Measurements from ENCODE around the gene PPP1R3D.
A peak's percentile ranks its signal among the peaks of the same experiment; 100 is the strongest.
"Not testable (repeated sequence)": the region's sequence is repeated elsewhere in the genome, so short reads cannot be mapped to it uniquely, and the experiment has no call there.

PPP1R3D gene, protein sequence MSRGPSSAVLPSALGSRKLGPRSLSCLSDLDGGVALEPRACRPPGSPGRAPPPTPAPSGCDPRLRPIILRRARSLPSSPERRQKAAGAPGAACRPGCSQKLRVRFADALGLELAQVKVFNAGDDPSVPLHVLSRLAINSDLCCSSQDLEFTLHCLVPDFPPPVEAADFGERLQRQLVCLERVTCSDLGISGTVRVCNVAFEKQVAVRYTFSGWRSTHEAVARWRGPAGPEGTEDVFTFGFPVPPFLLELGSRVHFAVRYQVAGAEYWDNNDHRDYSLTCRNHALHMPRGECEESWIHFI

DNA sequence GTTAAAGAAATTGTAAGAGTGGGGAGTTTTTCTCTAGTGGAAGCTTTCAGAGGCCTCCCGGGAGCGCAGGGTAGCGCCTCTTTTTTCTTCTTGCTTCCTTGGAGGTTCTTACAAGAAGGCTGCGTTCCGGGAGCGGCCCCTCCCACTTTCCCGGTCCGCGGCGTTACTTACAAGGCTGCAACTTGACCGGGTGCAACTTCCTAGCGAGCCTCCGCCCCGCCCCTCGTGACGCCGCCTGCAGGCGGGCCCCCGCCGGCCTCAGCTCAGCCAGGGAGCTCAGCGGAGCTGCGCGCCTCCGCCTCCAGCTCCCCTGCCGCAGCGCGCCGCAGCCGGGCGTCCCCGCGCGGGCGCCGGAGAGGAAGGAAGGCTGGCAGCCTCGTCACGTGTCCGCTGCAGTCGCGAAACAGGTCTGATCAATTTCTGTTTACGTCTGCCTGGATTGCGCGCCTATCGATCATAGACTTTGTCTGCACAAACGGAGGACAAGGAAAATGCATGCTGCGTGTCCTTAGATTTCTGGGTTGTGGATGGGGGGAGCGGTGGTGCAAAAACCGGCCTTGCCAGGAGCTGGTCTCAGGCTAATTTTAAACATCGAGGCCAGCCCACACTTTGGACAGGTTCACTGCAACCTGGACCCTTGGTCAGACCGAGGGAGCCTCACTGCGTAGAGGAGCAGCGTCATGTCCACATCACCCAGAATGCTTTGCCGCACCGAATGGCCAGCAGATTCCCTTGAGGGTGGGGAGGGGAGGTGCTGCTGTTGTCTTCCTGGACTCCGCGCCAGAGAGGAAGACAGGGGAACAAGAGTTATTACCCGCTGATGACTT lies at the start of gene PPP1R3D, which contains the start of gene FAM217B:
Gene PPP1R3D (minus strand): TSS at position 177 of the 827 bp plus-strand sequence. CDS start 374 bp downstream, outside the sequence.
Gene FAM217B (plus strand): TSS at position 261 of the 827 bp plus-strand sequence. CDS start 3,555 bp downstream, outside the sequence.
- DNase-seq, result peak; percentile 66

DNA sequence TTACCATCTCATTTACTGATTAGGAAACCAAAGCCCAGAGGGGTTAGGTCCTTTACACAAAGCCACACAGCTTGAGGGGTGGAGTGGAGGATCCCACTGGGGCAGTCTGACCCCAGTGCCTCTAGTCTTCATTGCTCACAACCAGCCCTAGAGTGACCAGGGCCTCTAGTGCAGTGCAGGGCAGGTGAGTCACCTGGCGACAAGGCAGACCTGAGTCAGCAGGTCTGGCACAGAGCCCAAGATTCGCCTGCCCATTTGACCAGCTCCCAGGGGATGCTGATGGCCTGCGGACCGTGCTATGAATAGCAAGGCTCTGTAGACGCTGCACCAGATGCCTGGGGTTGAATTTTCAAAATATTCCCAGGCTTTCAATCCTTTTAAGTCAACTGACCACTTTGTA lies 48.0 kb upstream of the PPP1R3D start:
- no peak for DNase-seq

DNA sequence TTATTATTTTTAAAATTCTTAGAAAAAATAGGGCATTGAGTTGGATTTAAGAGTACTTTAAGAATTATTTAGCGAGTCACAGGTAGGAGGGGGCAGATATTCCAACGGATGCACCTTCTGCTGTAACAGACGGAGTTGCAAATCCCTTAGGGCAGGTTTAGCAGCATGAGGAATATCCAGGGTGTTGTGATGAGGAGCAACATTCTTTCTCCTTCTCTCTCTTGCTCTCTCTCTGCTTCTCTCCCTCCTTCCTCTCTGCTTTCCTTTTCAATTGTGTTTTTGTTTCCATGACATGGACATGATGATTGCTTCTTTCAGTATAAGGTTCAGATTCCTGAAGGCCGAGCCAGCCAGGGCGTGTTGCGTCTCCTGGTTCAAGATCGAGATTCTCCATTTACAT lies 47.0 kb upstream of the PPP1R3D start:
- no peak for DNase-seq

DNA sequence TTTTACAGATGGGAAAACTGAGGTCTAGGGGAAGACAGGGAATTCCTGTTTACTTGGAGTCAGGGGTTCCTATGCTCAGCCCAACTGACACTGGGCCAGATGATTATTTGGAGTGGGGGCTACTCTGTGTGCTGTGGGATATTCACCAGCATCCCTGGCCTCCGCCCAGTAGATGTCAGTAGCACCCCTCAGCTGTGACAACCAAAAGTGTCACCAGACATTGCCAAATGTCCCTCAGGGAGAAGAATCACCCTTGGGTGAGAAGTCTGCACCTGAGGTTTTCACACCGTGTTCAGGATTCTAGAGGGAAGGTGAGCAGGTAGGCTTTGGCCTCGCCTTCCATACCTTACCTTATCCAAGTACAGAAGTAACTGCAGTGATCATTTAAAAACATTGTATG lies 45.8 kb upstream of the PPP1R3D start:
- no peak for DNase-seq

DNA sequence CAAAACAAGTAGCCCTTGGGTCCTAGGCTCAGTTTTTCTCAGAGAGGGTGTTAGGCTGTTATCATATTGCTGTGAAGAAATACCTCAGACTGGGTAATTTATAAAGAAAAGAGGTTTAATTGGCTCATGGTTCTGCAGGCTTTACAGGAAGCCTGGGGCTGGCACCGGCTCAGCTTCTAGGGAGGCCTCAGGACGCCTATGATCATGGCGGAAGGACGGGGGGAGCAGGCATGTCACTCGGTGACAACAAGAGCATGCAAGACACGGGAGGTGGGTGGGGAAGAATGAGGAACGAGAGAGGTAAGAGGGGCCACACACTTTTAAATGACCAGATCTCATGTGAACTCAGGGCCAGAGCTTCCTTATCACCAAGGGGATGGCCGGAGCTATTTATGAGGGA lies 45.1 kb upstream of the PPP1R3D start:
- no peak for DNase-seq

DNA sequence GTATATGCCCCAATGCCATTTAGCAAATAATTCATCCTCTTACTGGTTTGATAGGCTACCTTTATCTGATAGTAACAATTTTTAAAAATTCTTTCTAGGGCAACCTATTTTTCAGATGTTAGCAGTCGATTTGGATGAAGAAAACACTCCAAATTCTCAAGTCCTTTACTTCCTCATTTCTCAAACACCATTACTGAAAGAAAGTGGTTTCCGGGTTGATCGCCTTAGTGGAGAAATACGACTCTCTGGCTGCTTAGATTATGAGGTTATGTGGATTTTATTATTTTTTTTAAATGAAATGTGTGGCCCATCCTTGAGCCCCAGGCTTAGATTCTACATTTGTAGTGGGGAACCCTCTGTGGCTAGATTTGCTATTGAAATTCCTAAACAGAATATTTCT lies 44.4 kb upstream of the PPP1R3D start:
- DNase-seq, result no peak

DNA sequence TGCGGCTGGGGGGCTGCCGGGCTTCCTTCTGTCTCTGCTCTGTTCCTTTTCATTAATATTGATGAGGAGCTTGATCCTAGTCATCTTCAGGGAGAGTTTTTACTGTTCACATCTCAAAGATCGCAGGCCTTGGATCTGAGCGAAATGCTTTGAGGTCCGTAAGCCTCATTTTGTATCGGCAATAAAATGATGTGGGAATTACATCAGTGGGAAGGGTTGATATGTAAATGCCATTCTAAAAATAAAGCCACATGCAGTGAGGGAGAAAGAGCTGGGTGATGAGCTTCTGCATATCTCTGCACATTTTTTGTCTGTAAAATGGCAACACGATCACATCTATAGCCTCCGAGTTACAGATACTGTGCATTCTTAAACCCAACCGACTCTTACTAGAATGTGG lies 43.0 kb upstream of the PPP1R3D start:
- no peak for DNase-seq

DNA sequence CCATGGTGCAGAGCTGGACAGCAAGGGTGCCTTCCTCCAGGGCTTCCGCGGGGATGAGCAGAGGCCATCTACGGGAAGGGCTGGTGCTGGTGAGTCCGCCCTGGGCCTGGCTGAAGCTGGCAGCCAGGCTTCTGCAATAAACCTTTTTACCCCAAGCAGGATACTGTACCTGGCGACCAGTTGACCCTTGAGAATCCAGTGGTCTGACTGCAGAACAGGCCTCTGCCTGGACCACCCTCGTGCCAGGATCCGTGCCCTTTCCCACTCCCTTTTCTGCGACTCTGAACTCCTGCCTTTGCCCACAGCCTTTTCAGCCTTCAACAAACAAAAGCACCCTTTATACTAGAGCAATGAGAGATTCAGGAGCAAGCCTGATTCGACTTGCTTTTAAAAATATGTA lies 37.0 kb upstream of the PPP1R3D start:
- no peak for DNase-seq

DNA sequence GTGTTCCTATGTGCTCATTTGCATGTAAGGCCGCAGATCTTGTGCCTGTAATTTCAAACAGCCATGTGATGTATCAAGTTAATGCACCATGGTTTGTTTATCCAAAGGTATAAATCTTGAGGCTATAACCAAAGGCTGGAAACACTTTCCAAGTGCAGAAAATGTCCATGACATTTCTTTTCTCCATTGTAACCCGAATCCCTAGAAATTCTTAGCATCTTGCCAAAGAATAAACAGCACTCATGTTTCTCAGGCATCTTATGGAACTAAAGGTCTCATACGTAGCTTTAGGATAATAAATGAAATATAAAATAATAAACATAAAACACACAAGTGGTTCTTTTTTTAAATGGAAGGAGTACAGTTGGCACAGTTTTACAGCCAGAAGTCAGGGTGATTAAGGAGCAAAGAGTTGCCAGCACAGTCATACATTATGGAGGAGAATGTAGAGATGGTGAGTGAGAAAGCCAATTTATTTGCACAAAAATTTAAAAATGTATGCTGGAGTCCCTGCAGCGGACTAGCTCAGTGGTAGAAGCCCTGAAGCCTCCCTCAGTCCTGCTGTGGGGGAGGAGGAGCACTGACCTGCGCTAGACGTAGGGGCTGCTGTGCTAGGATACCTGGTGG lies 36.2 kb upstream of the PPP1R3D start:
- DNase-seq, result no peak

DNA sequence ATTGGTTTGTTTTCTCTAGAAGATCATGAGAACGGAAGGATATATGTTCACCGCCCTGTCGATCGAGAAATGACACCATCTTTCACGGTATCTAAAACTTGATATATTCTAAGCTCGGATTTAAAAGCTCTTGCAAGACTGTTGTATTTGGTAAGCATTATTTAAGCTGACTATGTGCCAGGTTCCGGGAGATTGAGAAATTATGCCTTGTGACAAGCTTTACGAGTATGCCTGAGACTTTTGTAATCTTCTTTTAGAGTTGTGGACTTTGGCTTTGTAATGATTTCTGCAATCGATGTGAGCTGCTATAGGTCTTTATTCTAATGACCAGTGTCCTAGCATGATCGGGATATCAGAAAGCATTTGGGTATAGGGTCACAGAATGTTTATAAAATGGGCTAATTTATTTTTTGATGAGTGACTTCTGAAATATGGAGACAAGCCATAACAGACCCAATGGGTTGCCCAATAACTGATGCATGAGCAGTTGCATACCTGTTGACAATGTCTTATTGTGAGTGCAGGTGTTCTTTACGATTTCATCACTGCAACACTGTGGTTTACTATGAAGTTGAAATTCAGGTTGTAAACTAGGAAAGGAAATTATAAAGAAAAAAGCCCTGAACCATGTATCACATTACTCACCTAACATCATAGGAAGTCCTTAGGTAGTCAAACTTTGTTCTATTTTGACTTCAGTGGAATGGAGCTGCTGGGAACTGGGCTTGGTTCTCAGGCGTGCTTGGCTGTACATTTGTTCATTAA lies 32.1 kb upstream of the PPP1R3D start:
- no peak for DNase-seq

DNA sequence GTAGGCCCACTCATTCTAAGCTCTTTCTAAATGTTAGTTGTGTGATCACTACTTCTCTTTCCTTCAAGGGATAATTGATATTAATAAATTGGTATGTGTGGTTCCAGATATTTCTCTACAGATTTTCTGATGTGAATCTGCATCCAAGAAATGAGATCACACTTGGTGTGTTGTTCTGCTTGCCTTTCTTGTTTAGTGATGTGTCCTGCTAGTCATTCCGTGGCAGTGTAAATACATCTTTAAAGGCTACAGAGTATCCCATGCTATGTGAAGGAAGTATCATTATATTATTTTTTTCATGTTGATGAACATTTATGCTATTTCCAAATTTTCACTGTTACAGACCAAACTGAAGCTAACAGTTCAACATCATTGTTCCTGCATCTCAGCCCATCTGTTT lies 31.3 kb upstream of the PPP1R3D start:
- no peak for DNase-seq

DNA sequence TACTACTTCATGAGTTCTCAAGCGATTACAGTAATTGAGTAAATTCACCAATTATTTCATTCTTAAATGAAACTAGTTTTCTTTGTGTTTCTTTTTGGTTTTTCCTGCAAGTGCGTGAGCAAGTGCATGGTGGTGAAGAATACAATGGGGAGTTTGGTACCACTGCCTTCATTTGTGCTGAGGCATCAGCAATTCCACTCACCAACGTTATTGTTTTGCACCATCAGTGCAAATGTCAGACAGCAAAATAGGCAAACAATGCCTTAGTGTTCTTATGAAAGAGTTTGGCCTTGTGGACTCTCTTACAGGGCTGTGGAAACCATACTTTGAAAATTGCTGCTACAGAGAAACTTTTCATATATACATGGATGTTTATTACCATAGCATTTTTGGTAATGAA lies 26.3 kb upstream of the PPP1R3D start:
- no peak for DNase-seq

DNA sequence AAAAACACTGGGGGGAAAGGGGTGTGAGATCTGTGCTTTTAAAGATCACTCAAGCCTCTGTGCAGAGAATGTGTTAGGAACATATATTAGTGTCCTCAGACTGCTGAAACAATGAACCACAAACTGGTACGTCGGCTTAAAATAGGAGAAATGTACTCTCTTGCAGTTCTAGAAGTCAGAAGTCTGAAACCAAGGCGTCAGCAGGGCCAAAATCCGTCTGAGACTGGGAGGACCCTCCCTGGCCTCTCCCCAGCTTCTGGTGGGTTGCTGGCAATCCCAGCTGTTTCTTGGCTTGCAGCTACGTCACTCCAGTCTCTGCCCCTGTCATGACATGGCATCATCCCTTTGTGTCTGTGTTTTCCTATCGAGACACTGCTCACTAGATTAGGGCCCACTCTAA lies 22.1 kb upstream of the PPP1R3D start:
- DNase-seq, result no peak

DNA sequence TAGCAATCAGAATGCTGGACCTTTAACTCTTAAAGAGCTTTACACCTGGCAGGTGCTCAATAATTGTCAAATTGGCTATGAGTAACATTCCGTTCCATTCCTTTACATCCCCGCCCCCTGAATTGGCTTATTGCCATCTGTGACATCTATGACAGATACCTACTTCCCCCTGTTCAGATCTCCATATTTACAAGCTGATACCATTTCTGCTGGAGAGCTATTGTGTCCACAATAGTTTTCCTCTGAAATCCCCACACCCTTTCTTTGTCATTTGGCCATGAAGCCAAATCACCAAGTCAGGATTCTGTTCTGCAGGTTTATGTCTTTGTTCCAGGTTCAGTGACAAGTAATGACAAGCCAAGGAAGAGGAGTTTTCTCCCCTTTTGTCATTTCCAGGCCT lies 21.3 kb upstream of the PPP1R3D start:
- DNase-seq, result no peak

DNA sequence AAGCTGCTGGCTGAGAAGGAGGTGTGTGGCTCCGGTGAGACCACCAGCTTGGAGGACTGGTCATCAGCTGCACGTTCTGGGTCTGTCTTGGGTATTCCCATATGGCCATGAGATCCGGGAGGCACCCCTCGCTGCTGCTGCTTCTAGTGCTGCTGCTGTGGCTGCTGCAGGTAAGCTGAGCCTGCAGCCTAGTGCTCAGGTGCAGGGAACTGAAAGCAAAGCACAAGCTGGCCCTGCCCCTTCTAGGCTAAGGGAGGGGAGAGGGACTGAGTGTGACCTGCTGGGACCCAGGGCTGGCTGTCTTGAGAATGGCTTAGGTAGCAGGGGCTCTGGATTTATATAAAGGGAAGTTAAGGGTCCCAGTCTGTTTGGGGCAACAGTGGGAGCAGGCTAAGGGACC lies 18.5 kb upstream of the PPP1R3D start:
- DNase-seq, result no peak

DNA sequence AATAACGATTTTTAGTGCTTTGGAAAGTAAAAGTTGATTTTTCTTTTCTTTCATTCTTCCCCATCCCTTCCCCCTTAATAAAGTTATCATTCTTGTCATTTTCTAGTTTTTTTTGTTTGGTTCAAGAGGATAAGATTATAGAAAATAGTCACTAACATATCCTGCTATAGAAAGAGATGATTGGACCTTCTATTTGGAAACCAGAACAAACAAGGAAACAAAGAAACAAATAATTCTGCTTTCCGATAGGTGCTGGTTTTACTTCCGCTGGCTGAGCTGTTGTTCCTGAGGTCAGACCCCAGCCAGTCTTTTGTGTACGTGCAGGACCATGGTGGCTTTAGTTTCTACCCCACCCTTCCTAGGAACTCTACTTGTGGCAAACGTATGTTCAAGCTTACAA lies 18.0 kb upstream of the PPP1R3D start, which contains the start of gene CDH26:
Gene CDH26 (plus strand): TSS at position 301 of the 400 bp plus-strand sequence. CDS start 304 bp downstream, outside the sequence.
- no peak for DNase-seq

DNA sequence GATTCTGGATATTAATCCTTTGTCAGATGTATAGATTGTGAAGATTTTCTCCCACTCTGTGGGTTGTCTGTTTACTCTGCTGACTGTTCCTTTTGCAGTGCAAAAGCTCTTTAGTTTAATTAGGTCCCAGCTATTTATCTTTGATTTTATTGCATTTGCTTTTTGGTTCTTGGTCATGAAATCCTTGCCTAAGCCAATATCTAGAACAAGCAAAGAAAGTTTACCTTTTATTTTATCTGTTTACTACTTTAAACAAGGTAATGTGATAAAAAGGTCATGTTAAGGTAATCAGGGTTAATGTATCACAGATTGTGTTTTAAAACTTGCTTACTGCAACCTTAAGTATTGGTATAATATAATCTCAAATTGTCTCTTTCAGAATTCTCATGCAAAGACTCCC lies 17.5 kb upstream of the PPP1R3D start:
- not testable (repeated sequence) for DNase-seq

DNA sequence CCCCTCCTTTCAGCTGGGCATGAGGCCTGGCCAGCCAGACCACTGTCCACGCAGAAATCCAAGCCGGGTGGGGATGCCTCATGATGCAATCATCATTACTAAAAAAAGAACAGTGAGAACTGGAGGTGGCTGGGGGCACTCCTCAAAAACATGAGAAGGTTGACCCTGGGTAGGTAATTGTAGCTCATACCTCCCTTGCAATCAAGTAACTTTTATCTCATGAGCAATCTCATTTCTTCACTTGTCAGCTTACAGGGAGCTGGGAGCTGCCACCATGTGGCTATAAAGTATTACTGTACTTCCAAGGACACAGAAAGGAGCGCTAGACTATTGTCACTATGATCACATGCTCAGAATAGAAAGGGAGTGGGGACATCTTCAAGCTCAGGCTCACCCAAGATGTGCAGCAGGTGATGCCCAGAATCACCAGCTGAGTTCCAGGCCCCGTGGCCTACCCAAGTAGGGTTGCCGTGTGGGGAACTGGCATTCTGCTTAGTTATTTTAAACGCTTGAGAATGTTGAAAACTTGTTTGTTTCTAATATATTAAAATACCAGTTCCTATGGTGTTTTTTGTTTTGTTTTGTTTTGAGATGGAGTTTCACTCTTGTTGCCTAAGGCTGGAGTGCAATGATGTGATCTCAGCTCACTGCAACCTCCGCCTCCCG lies 15.2 kb upstream of the PPP1R3D start:
- DNase-seq, result no peak

DNA sequence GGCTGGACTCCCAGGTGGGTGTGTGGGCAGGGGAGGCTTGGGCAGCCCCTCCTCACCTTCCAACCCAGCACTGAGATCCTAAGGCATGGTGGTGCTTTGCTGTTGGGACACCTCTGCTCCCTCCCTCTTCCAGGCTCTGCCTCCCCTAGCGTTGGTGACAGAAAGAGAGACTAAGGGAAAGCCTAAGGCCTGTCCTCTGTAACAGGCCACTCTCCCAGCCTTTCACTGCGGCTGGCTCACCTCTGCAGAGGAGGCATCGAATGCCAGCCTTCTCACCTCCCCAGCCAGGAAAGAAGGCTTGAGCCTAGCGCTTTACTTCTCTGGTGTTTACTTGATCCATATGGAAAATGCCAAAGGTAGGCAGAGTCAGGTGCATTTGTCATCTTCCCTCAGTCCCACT lies 14.6 kb upstream of the PPP1R3D start:
- no peak for DNase-seq

DNA sequence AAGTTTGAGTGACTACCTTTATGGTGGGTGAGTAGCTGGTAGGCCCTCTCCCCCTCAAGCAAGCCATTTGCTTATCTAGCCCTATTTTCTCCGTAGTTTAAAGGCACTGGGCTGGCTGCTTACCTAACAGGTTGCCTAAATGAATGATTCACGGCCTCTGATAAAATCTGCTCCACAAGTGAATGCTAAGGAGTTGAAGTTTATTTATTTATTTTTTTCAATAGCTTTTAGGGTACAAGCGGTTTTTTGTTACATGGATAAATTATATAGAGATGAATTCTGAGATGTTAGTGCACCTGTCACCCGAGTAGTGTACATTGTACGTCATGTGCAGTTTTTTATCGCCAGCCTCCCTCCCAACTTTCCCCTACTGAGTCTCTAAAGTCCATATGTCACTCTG lies 9.8 kb upstream of the PPP1R3D start:
- DNase-seq, result no peak

DNA sequence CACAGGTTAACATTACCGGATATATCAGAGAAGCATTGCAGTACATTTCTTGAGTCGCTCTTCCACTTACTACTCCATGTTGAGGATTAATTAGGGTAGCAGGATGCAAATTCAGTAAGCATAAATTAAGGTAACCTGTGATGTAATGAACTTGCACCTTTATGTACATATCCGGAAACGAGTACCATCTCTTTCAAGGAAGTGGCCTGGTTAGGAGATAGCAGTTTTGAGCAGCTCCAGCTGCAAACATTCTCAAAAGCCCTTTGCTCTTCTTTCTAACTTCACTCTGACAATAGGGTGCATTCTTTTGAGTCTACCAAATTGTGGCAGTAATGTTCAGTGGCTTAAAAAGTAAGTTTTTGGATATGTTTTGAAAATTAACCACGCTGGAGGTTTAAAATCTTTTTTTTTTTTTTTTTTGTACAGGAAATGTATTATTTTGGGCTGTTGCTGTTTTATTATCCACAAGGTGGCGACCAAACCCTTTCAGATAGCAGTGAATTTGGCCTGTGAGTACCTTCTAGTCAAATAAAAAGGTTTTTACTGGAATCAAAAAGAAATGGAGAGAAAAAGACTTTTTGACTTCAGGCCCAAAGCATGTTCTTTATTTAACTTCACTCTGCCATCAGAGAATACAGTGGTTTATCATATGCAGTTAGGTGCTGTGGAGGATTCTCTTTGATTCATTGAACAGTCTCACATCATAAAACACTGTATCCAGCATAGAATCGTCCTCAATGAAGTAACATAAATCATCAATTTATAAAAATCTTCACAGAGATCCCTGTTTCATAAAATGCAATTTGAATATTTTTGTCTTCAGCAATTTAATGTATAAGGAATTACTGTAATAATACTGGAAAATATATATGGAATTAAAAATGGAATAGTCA lies 9.0 kb upstream of the PPP1R3D start:
- no peak for DNase-seq

Data from NCI-H1048 (cell line).